ENCODE data around the gene CCDC85C. TPM values are rescaled to one million over a fixed set of nuclear protein-coding genes. Genes with fewer than 3 reads are reported as not detected.

CCDC85C gene
- total and polyA plus RNA-seq, 10 of the 15 experiments (the other 5 are each of a cell fraction or from before 2014, with no cell fraction given): 0.03 to 3.6 (median 1.1) TPM

- ChIA-PET SMC1A (ENCODE audit: uncharacterized antibody, unreplicated experiment) (no interaction called here), POLR2A (no interaction called here), RAD21 (ENCODE audit: unreplicated experiment) (no interaction called here), CTCF (no interaction called here)
- Histone ChIP-seq H3K4me1 (ENCODE audit: control insufficient read depth, insufficient read depth, low read length) (no peaks in the 10 kb centered on the region), H3K9me3 (replicated peaks; ENCODE audit: control insufficient read depth, insufficient read depth, low read length) (no peaks in the 10 kb centered on the region), H3K4me2 (ENCODE audit: control insufficient read depth, insufficient read depth) (no peak overlapping the region), H4K20me1 (ENCODE audit: control insufficient read depth, insufficient read depth) (no peaks in the 10 kb centered on the region), H3K27me3 (replicated peaks in 1 of 2; ENCODE audit: control insufficient read depth in 2 of 2, insufficient read depth in 2 of 2, low read length in 1 of 2) (no peaks in the 10 kb centered on the region), H3K79me2 (ENCODE audit: control insufficient read depth, insufficient read depth, low read length) (no peaks in the 10 kb centered on the region), H2AFZ (ENCODE audit: control insufficient read depth, low read depth, low read length) (no peak overlapping the region), H3K4me3 (no peak overlapping the region), H3K36me3 (ENCODE audit: control insufficient read depth in 2 of 2, insufficient read depth in 2 of 2, low read length in 1 of 2) (no peaks in the 10 kb centered on the region), H3K27ac (ENCODE audit: control insufficient read depth, insufficient read depth) (no peak overlapping the region), H3K9ac (ENCODE audit: control insufficient read depth, insufficient read depth, low read length) (no peak overlapping the region)
- FAIRE-seq: no peak
- intact Hi-C loops (cut with micrococcal nuclease; ENCODE audit: unreplicated experiment) (no loop called here), in situ Hi-C loops (cut with MboI) (no loop called here)
- DNase-seq (ENCODE audit: low read depth, low spot score): no peak
- no peak for ATAC-seq
- WGBS (ENCODE audit: insufficient coverage, insufficient replicate concordance, low lambda C conversion rate, missing lambda C conversion rate): 14% methylated on average over 10 of the region's 10 CpGs
- no TSS peak for BruUV-seq (replicated peaks)
- TF ChIP-seq ZNF207 (IDR thresholded peaks at IDR 0.05; ENCODE audit: borderline replicate concordance) (no peak), CREM (IDR thresholded peaks at IDR 0.05; ENCODE audit: low read depth) (no peak), YY1 (IDR thresholded peaks at IDR 0.05; ENCODE audit: low read depth, low read length) (no peak), POU2F2 (IDR thresholded peaks at IDR 0.05; ENCODE audit: borderline replicate concordance, low read depth, low read length) (no peak), ZBTB11 (CRISPR knock-in tag; IDR thresholded peaks at IDR 0.05) (no peak), CBX5 (IDR thresholded peaks at IDR 0.05; ENCODE audit: low read depth) (no peak), ZNF24 (IDR thresholded peaks at IDR 0.05) (no peak), SKIL (IDR thresholded peaks at IDR 0.05; ENCODE audit: low read depth, poor library complexity, severe bottlenecking) (no peak), IKZF1 (conservative IDR thresholded peaks at IDR 0.05) (no peak), NFYB (IDR thresholded peaks at IDR 0.05; ENCODE audit: insufficient read depth, low read depth, low read length) (no peak), RB1 (IDR thresholded peaks at IDR 0.05; ENCODE audit: borderline replicate concordance) (no peak), POLR2AphosphoS5 (IDR thresholded peaks at IDR 0.05; ENCODE audit: low read length) (no peak), CTCF (IDR thresholded peaks at IDR 0.05 in 2 of 3, conservative IDR thresholded peaks at IDR 0.05 in 1 of 3; ENCODE audit: control insufficient read depth in 2 of 3, extremely low read depth in 1 of 3, insufficient read depth in 1 of 3, low read depth in 3 of 3, low read length in 3 of 3) (no peak), HDAC6 (IDR thresholded peaks at IDR 0.05; ENCODE audit: unreplicated experiment) (no peak), EP300 (IDR thresholded peaks at IDR 0.05; ENCODE audit: borderline replicate concordance in 1 of 2, control insufficient read depth in 1 of 2, low read depth in 2 of 2, low read length in 2 of 2) (no peak)
These were observed 42.1 kb downstream of the CCDC85C start for GRCh38 chr14:99561864-99562263.

Measured in GM12878 (cell line).